Ascending aorta (tissue), 2 donors: ENCODE data around the gene BANK1. TPM values are rescaled to one million over a fixed set of nuclear protein-coding genes. Genes with fewer than 3 reads are reported as not detected.

Experiments used
- DNase-seq, 2 donors: peaks; one replicate each; pipeline ENCODE4 v3.0.0-alpha.2; 2019; ENCODE audit warnings: low spot score in 2 of 2
- H3K27ac ChIP-seq, 2 donors: fragments of 200-600 bp; sonication (generic); one replicate each; pipeline ENCODE4 v1.5.1; 2016 to 2017; ENCODE audit warnings: mild to moderate bottlenecking in 1 of 2
- H3K27me3 ChIP-seq: fragments of 200-600 bp; sonication (generic); one replicate; pipeline ENCODE4 v1.5.1; 2017
- H3K36me3 ChIP-seq, 2 donors: fragments of 200-600 bp; sonication (generic); one replicate each; pipeline ENCODE4 v1.5.1; 2016
- H3K4me1 ChIP-seq, 2 donors: fragments of 200-600 bp; sonication (generic); one replicate each; pipeline ENCODE4 v1.5.1; 2016 to 2017; ENCODE audit warnings: mild to moderate bottlenecking in 1 of 2
- H3K4me3 ChIP-seq, 2 donors: fragments of 200-600 bp; sonication (generic); one replicate each; pipeline ENCODE4 v1.5.1; 2016 to 2017; ENCODE audit warnings: mild to moderate bottlenecking in 1 of 2
- H3K9me3 ChIP-seq, 2 donors: fragments of 200-600 bp; sonication (generic); one replicate each; pipeline ENCODE4 v1.5.1; 2016
- CTCF ChIP-seq, 3 experiments: fragments of 200-600 bp in 2 of 3; fragments of 450-650 bp in 1 of 3; sonication (generic) in 2 of 3; IDR thresholded peaks; one replicate each; pipeline ENCODE4 v1.5.1; 2016 to 2019; ENCODE audit warnings: antibody characterized with exemption in 3 of 3, mild to moderate bottlenecking in 1 of 3, moderate library complexity in 1 of 3
- intact Hi-C: fragments of 100-400 bp; cut with DNase I; formaldehyde crosslinking; loops from one replicate; pipeline ENCODE4 v1.15.1; 2023
- total RNA-seq: library from RNA; depleted of rRNA; stranded (reverse); fragments of >200 nt; gene quantifications from one replicate; pipeline ENCODE4 v1.1.0, GENCODE V29; 2016

Gene BANK1
- total RNA-seq, 1 donor from 2014 or later = not detected

GRCh38 chr4:101763576-101763975, 27.0 kb upstream of the BANK1 start:
- Histone ChIP-seq H3K9me3 (peaks cover 0 to 9% of the 10 kb centered on the region in 2 donors), H3K27me3 (no peaks in the 10 kb centered on the region), H3K4me1 (no peaks in the 10 kb centered on the region), H3K4me3 (no peak overlapping the region), H3K36me3 (no peaks in the 10 kb centered on the region), H3K27ac (no peak overlapping the region)
- TF ChIP-seq CTCF (IDR thresholded peaks at IDR 0.05) = no peak
- DNase-seq = no peak
- intact Hi-C loops = no loop called here

GRCh38 chr4:101774807-101775206, 15.7 kb upstream of the BANK1 start:
- Histone ChIP-seq H3K4me1 (no peaks in the 10 kb centered on the region), H3K4me3 (no peak overlapping the region), H3K27me3 (no peaks in the 10 kb centered on the region), H3K9me3 (peaks cover 0 to 12% of the 10 kb centered on the region in 2 donors), H3K27ac (no peak overlapping the region), H3K36me3 (no peaks in the 10 kb centered on the region)
- intact Hi-C loops = no loop called here
- DNase-seq = no peak
- TF ChIP-seq CTCF (IDR thresholded peaks at IDR 0.05) = no peak

GRCh38 chr4:101777431-101777830, 13.1 kb upstream of the BANK1 start:
- no peak for DNase-seq
- Histone ChIP-seq H3K4me3 (no peak overlapping the region), H3K4me1 (no peaks in the 10 kb centered on the region), H3K36me3 (no peaks in the 10 kb centered on the region), H3K9me3 (no peaks in the 10 kb centered on the region), H3K27ac (no peak overlapping the region), H3K27me3 (no peaks in the 10 kb centered on the region)
- intact Hi-C loops = no loop called here
- no peak for TF ChIP-seq CTCF (IDR thresholded peaks at IDR 0.05)

- no peak for DNase-seq
- no peak for TF ChIP-seq CTCF (IDR thresholded peaks at IDR 0.05)
- H3K4me3 ChIP-seq = no peak overlapping the region
- H3K9me3 ChIP-seq = no peaks in the 10 kb centered on the region
- no peaks in the 10 kb centered on the region for H3K36me3 ChIP-seq
- H3K4me1 ChIP-seq = no peaks in the 10 kb centered on the region
- H3K27me3 ChIP-seq = no peaks in the 10 kb centered on the region
- H3K27ac ChIP-seq = no peak overlapping the region
- intact Hi-C loops = no loop called here
Measured at GRCh38 chr4:101780284-101780683, 10.2 kb upstream of the BANK1 start.

- H3K9me3 ChIP-seq = no peaks in the 10 kb centered on the region
- no peaks in the 10 kb centered on the region for H3K27me3 ChIP-seq
- H3K27ac ChIP-seq = no peak overlapping the region
- no peak for DNase-seq
- no peak overlapping the region for H3K4me3 ChIP-seq
- H3K4me1 ChIP-seq = no peaks in the 10 kb centered on the region
- no peaks in the 10 kb centered on the region for H3K36me3 ChIP-seq
- intact Hi-C loops = no loop called here
- TF ChIP-seq CTCF (IDR thresholded peaks at IDR 0.05) = no peak
Measured at GRCh38 chr4:101782546-101782945, 8.0 kb upstream of the BANK1 start.

- Histone ChIP-seq H3K36me3 (no peaks in the 10 kb centered on the region), H3K4me1 (no peaks in the 10 kb centered on the region), H3K9me3 (no peaks in the 10 kb centered on the region), H3K27me3 (no peaks in the 10 kb centered on the region), H3K4me3 (no peak overlapping the region), H3K27ac (no peak overlapping the region)
- intact Hi-C loops = no loop called here
- no peak for DNase-seq
- no peak for TF ChIP-seq CTCF (IDR thresholded peaks at IDR 0.05)
Measured at GRCh38 chr4:101784957-101785356, 5.6 kb upstream of the BANK1 start.
